NCI-H1105 treated with DMSO at 0.1 percent for 48 hours (cell line): ENCODE data around the gene ZNF275.
"Not testable (repeated sequence)": the region's sequence is repeated elsewhere in the genome, so short reads cannot be mapped to it uniquely, and the experiment has no call there.

Experiments
- DNase-seq: peaks from one replicate; lab custom pipeline; 2025; lab: John Stamatoyannopoulos, UW

ZNF275 gene

GRCh38 chrX:153387987-153388721 lies 54.2 kb downstream of the ZNF275 start:
- no peak for DNase-seq

DNA sequence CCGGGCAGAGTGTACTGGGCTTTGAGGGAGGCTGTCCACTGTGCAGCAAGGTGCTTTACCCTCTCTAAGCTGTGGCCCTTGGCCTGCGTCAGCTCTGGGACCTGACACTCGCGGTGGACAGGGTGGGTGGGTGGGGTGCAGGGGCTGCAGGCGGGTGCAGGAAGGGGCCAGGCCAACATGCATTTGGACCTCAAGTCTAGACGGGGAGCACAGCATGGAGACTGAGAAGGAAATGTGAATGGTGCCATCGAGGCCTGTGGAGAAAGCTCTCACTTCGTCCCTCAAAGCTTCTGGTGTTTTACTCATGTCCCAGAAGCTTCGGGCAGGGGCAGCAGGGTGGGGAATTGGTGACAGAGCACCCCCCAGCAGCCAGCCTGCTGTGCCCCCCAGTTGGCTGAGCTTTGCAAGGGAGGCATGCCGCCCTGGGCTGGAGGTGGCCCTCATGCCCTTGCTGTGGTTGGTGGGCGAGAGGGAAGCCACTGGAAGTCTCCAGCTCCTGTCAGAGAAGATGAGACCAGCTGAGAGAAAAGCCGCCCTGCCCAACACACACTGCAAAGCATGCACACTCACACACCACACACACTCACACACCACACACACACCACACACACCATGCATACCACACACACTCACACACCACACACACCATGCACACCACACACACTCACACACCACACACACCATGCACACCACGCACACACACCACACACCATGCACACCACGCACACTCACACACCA lies 54.9 kb downstream of the ZNF275 start:
- no peak for DNase-seq

DNA sequence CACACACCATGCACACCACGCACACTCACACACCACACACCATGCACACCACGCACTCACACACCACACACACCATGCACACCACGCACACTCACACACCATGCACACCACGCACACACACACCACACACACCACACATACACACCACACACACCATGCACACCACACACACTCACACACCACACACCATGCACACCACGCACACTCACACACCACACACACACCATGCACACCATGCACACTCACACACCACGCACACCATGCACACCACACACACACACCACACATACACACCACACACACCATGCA lies 55.5 kb downstream of the ZNF275 start:
- DNase-seq: not testable (repeated sequence)

DNA sequence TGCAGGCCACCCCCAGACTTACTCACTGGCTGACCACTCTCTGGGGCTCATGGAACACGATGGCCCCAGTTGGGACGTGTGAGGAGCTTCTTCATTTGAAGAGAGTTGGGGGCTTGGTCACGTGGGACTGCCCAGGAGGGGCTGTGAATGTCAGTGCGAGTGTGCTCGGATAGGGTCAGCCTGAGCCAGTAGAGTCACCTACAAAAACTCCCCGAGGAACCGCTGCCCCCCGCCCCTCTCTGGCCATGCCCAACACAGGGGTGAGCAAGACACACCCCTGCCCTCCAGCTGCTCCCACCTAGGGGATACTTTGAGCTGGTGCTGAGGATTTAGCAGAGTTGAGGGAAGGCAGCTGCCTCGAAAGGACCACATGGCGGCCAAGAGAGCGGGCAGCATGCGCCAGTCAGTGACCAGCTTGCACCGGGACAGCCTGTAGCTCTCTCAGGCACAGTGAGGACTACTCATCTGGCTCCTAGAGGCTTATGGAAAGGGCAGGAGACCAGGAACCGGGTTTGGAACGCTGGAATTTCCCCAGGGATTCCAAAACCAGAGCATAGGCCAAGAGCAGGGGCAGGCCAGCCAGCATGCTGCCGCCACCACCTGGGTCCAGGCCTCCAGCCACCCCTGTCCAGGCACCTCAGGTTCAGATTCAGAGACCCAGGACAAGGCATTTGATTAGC lies 58.8 kb downstream of the ZNF275 start:
- no peak for DNase-seq

DNA sequence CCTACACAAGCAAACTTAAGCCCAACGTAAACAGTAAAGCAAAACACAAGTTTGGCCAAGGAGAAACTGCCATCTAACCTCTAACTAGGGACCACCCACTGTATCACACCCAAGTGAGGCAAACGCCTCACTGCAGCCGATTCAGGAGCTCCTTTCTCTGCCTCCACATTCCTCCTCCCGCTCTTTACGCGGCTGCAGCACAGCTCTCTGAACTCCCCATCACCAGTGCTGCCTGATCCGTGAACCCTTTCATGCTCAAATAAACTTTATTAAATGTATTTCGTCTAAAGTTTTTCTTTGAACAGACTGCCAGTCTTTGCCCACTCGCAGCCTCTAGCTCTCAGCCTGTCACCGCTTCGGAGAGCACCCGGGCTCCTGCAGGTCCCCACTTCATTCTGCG lies 60.7 kb downstream of the ZNF275 start:
- DNase-seq: no peak

GRCh38 chrX:153395613-153396319 lies 61.8 kb downstream of the ZNF275 start:
- DNase-seq: no peak

GRCh38 chrX:153396320-153397195 lies 62.6 kb downstream of the ZNF275 start:
- DNase-seq: no peak

GRCh38 chrX:153397256-153397960 lies 63.5 kb downstream of the ZNF275 start:
- DNase-seq: peak; percentile 30

GRCh38 chrX:153398275-153398960 lies 64.5 kb downstream of the ZNF275 start:
- DNase-seq: no peak

DNA sequence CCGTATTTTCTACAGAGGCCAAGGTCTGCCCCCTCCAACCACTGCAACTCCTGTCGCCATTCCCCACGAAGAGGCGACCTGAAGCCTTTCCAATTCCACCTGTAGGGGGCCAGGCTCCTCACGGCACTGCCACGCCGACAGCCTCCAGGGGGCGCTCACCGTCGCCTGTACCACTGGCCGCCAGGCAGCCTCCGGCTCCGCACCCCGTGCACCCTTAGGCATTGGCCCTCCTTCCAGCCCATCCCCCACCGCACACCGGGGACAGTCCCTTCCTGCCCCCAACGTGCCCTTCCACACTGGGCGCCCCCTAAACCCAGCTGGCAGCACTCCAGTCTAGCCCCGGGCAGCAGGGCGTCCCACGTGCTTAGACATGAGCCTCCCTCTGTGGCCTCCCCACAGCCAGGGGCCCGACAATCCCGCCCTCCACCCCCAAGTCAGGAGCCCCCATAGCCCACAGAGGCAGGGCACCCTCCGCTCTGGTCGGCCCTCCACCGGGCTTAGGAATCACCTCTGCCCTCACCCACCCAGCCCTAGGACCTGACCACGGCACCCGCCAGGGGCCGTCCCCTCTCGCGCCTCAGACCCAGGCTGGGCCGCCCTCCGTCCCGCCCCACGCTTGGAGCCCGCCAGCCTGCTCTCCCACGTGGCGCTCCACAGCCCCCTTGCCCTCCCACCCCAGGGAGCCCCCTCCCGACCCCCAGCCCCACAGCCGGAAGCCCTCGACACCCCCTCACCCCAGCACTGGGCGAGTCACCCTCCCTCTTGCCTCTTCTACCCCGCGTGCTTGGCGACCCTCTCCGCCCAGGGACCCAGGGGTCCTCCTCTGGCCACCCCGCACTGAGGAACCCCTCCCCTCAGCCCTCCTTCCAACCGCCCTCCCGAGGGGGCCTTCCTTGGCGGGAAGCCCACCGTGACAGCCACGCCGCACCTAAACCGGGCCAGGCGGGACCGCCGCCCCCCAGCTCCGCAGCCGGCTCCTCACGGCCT lies 66.5 kb downstream of the ZNF275 start:
- no peak for DNase-seq

DNA sequence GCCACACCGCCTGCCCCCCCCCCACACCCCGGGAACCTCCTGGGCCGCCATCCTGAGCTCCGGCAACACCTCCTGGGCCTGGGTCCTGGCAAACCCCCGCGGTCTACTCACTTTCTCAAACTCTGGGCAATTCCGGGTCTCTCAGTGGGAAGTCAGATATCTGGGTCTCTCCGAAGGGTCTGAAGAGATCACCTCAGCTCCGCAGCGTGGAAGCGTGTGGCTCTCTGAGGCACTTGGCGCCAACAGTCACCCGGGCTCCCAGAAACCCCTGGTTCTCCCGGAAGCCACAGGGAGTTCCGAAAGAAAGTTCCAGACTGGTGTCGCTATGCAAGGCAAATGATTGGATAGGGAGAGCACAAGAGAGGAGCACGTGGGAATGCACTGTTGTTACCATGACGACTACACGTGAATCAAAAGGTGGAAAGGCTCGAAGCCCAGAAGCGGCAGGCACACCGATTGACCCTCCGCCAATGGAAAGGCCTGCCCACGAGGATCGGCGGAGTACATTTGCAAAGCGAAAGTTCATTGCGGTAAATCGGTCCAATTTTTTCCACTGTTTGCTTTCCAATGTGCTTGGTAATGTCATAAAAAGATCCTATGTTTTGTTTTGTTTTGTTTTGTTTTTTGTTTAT lies 67.3 kb downstream of the ZNF275 start, which contains the start of gene PNMA6E:
PNMA6E (minus strand) TSS at position 218 of the 632 bp plus-strand sequence. CDS start 2,501 bp downstream, outside the sequence.
- DNase-seq: no peak
